SKM-1 (cell line): ENCODE measurements around the gene CEACAM6.
"Not testable (repeated sequence)": the region's sequence is repeated elsewhere in the genome, so short reads cannot be mapped to it uniquely, and the experiment has no call there.

Experiments used
- DNase-seq: peaks from one replicate; lab custom pipeline; 2025; ENCODE audit not compliant: unreplicated experiment; lab: John Stamatoyannopoulos, UW

Gene CEACAM6

GRCh38 chr19:41755328-41755913 lies at the start of gene CEACAM6:
CEACAM6 (plus strand) TSS chr19:41755530; CDS start chr19:41755639, 109 bp downstream.
- DNase-seq: no peak

- peak; percentile 4 for DNase-seq
Measured at GRCh38 chr19:41706741-41707501, 48.4 kb upstream of the CEACAM6 start.

- no peak for DNase-seq
Measured at GRCh38 chr19:41707502-41707812, 47.9 kb upstream of the CEACAM6 start.

GRCh38 chr19:41707871-41708371 lies 47.4 kb upstream of the CEACAM6 start:
- DNase-seq: no peak

- no peak for DNase-seq
Measured at GRCh38 chr19:41708481-41708880, 46.8 kb upstream of the CEACAM6 start, which contains the start of gene CEACAM5. CEACAM5 (plus strand) TSS chr19:41708626; CDS start chr19:41708732, 106 bp downstream.

GRCh38 chr19:41709516-41709915 lies 45.8 kb upstream of the CEACAM6 start:
- not testable (repeated sequence) for DNase-seq

- DNase-seq: no peak
Measured at GRCh38 chr19:41709951-41710645, 45.2 kb upstream of the CEACAM6 start.

GRCh38 chr19:41711376-41712261 lies 43.7 kb upstream of the CEACAM6 start:
- DNase-seq: no peak

- no peak for DNase-seq
Measured at GRCh38 chr19:41714598-41714997, 40.7 kb upstream of the CEACAM6 start.

- DNase-seq: no peak
Measured at GRCh38 chr19:41718761-41719160, 36.6 kb upstream of the CEACAM6 start.

- DNase-seq: no peak
Measured at GRCh38 chr19:41720103-41720502, 35.2 kb upstream of the CEACAM6 start.

GRCh38 chr19:41726493-41726892 lies 28.8 kb upstream of the CEACAM6 start:
- DNase-seq: no peak

- DNase-seq: no peak
Measured at GRCh38 chr19:41734156-41734555, 21.2 kb upstream of the CEACAM6 start.

- DNase-seq: no peak
Measured at GRCh38 chr19:41734585-41734984, 20.7 kb upstream of the CEACAM6 start.

GRCh38 chr19:41735071-41735600 lies 20.2 kb upstream of the CEACAM6 start:
- DNase-seq: no peak

GRCh38 chr19:41739361-41739760 lies 16.0 kb upstream of the CEACAM6 start:
- no peak for DNase-seq

GRCh38 chr19:41740415-41741243 lies 14.7 kb upstream of the CEACAM6 start:
- no peak for DNase-seq

- DNase-seq: no peak
Measured at GRCh38 chr19:41741244-41741554, 14.1 kb upstream of the CEACAM6 start.

- no peak for DNase-seq
Measured at GRCh38 chr19:41744850-41745249, 10.5 kb upstream of the CEACAM6 start.

- DNase-seq: no peak
Measured at GRCh38 chr19:41745756-41746155, 9.6 kb upstream of the CEACAM6 start.
